ENCODE measurements around the gene AMOT. TPM values are rescaled to one million over a fixed set of nuclear protein-coding genes. Genes with fewer than 3 reads are reported as not detected.
"Not testable (repeated sequence)": the region's sequence is repeated elsewhere in the genome, so short reads cannot be mapped to it uniquely, and the experiment has no call there.

The AMOT gene
- total RNA-seq, 4 donors from 2014 or later, result 6.8 to 32.3 (median 10.0) TPM

GRCh38 chrX:112865464-112866025 lies 24.9 kb upstream of the AMOT start:
- Histone ChIP-seq H3K4me1 (no peaks in the 10 kb centered on the region), H3K4me3 (no peak overlapping the region), H3K36me3 (no peaks in the 10 kb centered on the region), H3K27ac (no peak overlapping the region), H3K9me3 (no peaks in the 10 kb centered on the region), H3K27me3 (no peaks in the 10 kb centered on the region)
- no peak for ATAC-seq
- TF ChIP-seq POLR2AphosphoS5 (IDR thresholded peaks at IDR 0.05) (no peak), POLR2A (IDR thresholded peaks at IDR 0.05) (no peak), CTCF (IDR thresholded peaks at IDR 0.05) (no peak), EP300 (IDR thresholded peaks at IDR 0.05) (no peak)
- WGBS, 2 donors (ENCODE audit: low coverage in 1 of 2), result 72 to 75% methylated on average over 2 to 3 of the region's 4 CpGs

- Histone ChIP-seq H3K9me3 (no peaks in the 10 kb centered on the region), H3K4me3 (no peak overlapping the region), H3K27ac (no peak overlapping the region), H3K4me1 (no peaks in the 10 kb centered on the region), H3K36me3 (no peaks in the 10 kb centered on the region), H3K27me3 (no peaks in the 10 kb centered on the region)
- ATAC-seq, result no peak
- TF ChIP-seq POLR2A (IDR thresholded peaks at IDR 0.05), result no peak
- no peak for TF ChIP-seq EP300 (IDR thresholded peaks at IDR 0.05)
- TF ChIP-seq CTCF (IDR thresholded peaks at IDR 0.05), result no peak
- TF ChIP-seq POLR2AphosphoS5 (IDR thresholded peaks at IDR 0.05), result no peak
- WGBS, 2 donors (ENCODE audit: low coverage in 1 of 2), result 86 to 100% methylated on average over 1 of the region's 2 CpGs
Measured at GRCh38 chrX:112863850-112864249, 23.2 kb upstream of the AMOT start.

GRCh38 chrX:112857478-112857878 lies 16.8 kb upstream of the AMOT start:
- 60 to 76% methylated on average over 1 to 4 of the region's 5 CpGs for WGBS, 2 donors (ENCODE audit: low coverage in 1 of 2)
- Histone ChIP-seq H3K27ac (no peak overlapping the region), H3K27me3 (no peaks in the 10 kb centered on the region), H3K9me3 (no peaks in the 10 kb centered on the region), H3K4me1 (no peaks in the 10 kb centered on the region), H3K36me3 (no peaks in the 10 kb centered on the region), H3K4me3 (no peak overlapping the region)
- ATAC-seq, result no peak
- TF ChIP-seq EP300 (IDR thresholded peaks at IDR 0.05) (no peak), POLR2AphosphoS5 (IDR thresholded peaks at IDR 0.05) (no peak), POLR2A (IDR thresholded peaks at IDR 0.05) (no peak), CTCF (IDR thresholded peaks at IDR 0.05) (no peak)

- H3K9me3 ChIP-seq, ATAC-seq, H3K27ac ChIP-seq, H3K36me3 ChIP-seq, H3K4me3 ChIP-seq, H3K27me3 ChIP-seq, H3K4me1 ChIP-seq: not testable (repeated sequence)
- no CpG with 5 or more reads among the region's 26 CpGs for WGBS, 2 donors (ENCODE audit: low coverage in 1 of 2)
Measured at GRCh38 chrX:112854901-112855300, 14.3 kb upstream of the AMOT start.

GRCh38 chrX:112852851-112853250 lies 12.2 kb upstream of the AMOT start:
- H3K4me1 ChIP-seq, result no peaks in the 10 kb centered on the region
- WGBS, 2 donors (ENCODE audit: low coverage in 1 of 2), result 57% methylated on average over 1 of the region's 3 CpGs; no CpG with 5 or more reads in 1 of the 2 donors
- no peak overlapping the region for H3K27ac ChIP-seq
- no peak for TF ChIP-seq CTCF (IDR thresholded peaks at IDR 0.05)
- TF ChIP-seq POLR2AphosphoS5 (IDR thresholded peaks at IDR 0.05), result no peak
- no peak for TF ChIP-seq POLR2A (IDR thresholded peaks at IDR 0.05)
- no peak for TF ChIP-seq EP300 (IDR thresholded peaks at IDR 0.05)
- ATAC-seq, result no peak
- no peaks in the 10 kb centered on the region for H3K36me3 ChIP-seq
- H3K4me3 ChIP-seq, result no peak overlapping the region
- no peaks in the 10 kb centered on the region for H3K9me3 ChIP-seq
- H3K27me3 ChIP-seq, result no peaks in the 10 kb centered on the region
